Measurements from ENCODE around the gene MRE11.

Gene MRE11

DNA sequence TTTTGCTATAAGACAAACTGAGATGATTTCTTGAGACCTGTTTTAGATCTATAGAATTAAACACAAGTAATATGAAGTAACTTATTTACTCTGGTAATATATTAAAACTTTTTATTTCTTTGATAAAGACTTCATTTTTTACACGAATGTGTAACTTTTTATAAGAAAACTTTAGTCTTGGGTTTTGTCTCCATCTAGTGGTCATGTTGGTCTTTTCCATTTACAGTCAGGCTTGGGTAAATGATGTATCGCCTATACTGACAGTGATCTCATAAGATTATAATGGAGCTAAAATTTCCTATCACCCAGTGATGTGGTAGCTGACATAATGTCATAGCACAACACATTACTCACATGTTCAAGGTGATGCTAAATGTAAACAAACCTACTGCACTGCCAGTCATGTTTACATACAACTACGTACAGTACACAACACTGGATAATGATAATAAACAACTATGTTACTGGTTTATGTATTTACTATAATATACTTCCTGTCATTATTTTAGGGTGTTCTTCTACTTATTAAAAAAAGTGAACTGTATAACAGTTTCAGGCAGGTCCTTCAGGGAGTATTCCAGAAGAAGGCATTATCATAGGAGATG is 11.1 kb upstream of the MRE11 start:
- peak; percentile 13 for DNase-seq

DNA sequence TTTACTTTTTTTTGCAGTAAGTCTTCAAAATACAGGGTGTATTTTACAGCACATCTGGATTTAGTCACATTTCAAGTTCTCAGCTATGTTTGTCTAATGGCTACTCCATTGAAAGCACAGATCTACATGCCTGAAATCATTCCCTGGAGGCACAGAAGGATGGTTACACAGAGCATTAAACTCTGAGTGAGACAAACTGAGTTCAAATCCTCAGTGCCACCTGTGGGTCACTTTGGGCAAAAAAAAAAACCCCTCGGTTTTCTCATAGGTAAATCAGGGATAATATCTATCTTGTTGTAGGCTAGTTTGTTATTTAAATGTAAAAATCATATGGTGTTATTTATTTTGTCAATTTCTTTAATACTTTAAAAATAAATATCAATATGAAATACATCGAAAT is 7.9 kb upstream of the MRE11 start:
- no peak for DNase-seq

DNA sequence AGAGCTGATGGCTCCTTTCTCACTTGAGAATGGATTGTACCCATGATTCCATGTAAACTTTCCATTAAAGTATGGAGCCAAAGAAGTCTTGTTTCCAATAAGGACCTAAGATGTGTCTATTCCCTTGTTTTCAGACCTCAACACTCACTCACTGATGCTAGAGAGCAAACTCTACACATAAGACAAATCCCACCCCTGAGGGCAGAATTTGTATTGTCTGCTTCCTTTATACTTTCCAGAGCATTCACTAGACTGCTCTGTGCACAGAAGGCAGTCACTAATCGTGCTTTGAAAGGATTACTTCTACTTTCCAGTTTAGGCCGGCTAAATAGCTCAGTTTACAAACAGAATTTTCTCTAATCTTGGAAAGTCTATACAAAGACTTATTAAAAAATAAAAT is 6.5 kb upstream of the MRE11 start:
- no peak for DNase-seq

DNA sequence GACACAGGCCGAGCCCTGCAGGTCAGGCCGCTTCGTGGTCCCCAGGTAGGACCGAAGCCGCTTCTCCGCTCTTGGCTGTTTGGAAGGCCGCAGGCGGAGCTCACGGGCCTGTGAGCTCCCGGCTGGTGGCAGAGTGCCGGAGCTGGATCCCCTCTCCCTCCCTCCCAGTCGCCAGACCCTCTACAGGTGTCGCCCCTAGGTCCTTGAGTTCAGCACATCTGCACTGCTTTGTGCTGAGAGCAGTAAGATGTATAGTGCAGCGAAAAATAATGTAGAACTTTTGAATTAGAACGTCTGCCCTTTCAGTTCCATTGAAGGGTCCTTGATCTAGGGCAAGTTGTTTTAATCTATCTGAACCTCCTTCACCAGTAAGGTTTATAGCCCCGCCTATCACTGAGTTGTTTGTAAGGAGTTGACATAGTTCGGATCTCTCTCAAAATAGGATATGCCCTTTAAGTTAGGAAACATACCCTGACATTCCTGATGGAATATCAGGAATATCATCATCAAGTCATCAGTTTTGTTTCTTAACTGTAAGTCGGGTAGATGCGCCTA is 559 bp upstream of the MRE11 start:
- no peak for DNase-seq

DNA sequence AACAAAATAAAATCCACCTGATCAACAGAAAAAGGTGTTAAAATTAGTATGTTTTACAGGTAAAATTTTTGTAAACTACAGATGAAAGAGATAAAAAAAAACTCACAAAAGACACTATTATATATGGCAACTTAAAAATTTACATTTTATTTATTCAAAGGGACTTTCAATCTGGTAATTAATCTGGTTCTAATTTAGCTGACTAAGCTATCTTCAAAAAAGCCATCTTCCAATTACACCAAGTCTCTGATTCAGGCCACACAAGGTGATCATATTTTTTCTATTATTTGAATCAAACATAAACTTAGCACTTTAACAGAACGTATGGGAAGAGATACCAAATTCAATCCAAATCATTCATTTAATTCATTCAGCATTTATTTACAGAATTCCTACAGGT is 7.6 kb downstream of the MRE11 start:
- DNase-seq: no peak

DNA sequence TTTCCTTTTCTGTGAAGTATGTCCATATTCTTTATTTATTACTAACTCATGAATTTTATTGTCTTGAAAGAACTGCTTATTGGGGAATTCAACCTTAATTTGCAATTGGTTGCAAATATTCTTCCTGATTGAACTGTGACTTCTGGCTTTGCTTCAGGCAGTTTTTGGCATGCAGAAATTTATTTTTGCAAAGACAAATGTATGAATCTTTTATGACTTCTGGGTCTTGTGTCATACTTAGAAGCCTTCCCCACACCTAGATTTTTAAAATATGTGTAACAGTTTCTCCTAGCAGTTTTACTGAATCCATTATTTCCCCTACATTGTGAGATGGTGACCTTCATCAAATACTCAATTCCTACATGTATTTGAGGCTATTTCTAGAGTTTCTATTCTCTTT is 12.3 kb downstream of the MRE11 start:
- no peak for DNase-seq

DNA sequence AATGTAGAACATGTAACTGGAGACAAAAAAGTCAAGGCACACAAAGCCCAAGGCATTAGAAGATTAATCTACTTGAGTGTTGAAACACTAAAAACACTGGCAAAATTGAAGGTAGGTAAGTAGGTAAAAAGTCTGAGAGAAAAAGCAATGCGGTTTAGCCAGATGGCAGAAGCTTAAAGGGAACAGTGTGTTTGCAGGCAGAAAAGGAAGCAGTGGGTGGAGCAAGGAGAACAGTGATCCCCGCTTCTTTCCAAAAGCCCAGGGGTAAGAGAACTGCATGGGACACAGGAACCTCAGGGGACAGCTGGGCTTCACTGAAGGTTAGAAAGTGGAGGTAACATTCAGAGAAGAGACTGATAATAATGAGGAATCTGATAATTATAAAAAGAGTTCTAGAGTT is 16.0 kb downstream of the MRE11 start:
- DNase-seq: no peak

DNA sequence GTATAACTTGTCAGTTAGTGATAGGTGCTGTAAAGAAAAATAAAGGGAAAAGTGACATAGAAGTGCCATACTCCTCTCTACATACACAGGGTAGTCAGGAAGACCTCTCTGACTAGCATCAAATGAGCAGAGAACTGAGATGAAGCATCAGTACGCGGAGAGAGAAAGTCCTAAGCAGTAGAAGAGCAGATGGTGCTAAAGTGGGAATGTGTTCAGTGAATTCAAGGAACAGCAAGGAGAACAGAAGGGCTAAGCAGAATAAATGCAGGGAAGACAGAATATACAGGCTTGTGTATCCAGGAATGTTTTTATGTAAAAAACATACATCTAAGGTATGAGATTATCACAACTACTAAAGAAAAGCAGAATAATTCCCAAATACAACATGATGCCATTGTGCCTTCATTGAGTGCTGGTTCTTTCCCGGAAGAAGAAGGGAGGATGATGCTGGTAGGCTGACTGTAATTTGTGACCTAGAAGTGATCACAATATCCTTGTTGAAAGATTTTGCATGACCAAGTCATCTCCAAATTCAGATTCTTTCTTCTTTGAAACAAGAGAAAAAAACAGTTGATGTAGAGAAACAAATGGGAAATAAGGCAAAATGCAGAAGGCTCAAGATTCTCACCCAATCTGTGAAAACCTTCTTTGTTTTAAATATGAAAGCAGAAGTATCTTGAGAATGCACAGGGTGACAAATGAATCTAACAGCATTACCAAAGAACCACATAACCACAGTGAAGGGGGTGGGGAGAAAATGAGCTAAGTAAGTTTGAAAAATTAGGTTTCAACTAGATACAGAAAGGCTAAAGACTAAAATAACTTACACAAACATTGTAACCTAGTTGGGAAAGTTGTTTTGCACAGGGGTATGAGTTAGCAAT is 20.5 kb downstream of the MRE11 start:
- no peak for DNase-seq

DNA sequence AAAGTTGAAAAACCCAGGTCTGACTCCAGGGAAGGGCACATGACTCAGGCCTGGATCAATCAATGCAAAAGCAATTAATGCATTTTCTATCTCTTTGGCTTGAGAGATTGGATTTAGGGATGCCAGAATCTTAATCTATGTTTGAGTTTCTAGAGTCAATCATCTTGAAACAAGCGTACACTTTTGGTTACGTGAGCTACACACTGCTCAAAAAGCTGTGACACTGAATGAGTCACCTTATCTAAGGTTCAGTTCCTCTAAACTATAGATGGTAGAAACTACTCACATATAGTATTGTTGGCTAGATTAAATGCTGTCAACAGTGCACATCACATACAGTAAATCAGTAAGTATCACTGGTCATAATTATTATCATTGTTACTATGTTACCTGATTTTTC is 24.2 kb downstream of the MRE11 start:
- no peak for DNase-seq

DNA sequence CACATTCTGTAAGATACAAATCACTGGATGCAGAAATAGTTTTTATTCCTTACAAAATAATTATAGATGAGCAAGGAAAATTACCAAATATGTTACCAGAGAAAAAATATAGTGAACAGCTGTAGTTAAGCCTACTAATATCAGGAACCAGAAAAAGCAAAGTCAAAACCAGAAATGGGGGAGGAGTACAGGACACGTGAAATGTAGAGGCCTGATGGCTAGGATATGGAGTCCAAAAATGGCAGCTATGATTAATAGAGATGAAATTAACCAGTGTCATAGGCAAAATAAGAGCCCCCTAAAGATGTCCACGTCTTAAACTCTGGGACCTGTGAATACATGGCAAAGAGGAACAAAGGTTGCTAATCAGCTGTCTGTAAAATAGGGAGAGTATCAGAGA is 34.1 kb downstream of the MRE11 start:
- DNase-seq: no peak

DNA sequence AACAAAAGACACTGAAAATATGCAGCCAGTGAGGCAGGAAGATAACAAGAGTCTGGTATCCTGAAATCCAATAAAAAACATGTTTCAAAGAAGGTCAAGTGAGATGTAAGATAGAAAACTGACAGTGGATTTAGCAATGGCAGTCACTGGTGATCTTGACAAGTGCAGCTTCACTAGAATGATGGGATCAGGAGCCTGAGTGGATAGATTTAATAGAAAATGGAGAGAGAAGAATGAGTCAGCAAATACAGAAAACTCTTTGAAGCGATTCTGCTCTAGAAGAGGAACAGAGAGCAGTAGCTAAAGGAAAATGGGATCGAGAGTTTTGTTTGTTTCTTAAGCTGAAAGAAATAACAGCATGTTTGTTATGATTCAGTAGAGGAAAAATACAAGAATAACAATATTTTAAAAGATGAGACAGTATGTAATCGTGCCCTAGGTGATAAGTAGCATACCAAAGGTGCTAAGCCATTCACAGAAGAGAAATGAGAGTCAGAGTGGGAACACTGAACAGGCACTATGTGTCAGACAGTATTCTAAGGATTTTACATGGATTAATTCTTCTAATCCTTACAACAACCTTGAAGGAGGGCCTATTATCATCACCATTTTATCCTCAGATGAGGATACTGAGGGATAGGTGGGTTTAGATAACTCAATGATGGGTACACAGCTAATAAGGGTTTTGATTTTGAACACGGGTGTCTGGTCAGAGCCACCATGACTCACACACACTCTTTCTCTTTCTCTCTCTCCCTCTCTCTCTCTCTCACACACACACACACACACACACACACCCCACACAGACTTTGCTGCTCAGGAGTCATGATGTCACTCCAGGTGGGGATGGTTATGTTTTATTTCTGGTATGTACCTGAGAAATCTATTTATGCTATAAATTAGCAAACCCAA is 36.3 kb downstream of the MRE11 start:
- DNase-seq: no peak

DNA sequence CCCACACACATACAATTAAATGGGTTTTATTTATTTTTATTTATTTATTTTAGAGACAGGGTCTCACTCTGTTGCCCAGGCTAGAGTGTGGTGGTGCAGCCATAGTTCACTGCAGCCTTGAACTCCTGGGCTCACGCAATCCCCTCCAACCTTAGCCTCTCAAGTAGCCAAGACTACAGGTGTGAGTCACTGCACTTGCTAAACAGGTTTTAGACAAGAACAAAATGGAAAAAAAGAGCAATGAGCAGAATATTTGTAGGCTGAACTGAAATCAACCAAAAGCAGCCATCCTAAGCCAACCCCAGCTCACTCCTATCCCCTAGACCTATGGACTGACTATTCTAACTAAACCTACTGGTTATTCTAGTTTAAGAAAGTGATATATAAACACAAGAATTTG is 37.8 kb downstream of the MRE11 start:
- DNase-seq: no peak

DNA sequence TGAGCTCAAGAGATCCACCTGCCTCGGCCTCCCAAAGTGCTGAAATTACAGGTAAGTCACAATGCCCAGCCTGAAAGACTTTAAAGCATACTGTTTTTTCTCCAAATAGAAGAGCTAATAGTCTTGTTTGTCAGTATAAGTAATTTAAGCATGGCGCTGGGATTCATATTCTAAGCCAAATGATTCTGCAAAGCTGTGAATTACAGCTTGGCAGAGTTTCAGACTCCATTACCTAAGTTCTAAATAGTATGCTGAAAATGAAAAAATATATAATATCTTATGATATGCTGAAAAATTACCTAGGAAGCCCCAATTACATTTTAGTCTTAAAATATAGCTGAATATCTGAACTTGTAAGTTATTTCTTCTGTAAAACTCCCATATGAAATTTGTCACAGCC is 39.3 kb downstream of the MRE11 start:
- no peak for DNase-seq

DNA sequence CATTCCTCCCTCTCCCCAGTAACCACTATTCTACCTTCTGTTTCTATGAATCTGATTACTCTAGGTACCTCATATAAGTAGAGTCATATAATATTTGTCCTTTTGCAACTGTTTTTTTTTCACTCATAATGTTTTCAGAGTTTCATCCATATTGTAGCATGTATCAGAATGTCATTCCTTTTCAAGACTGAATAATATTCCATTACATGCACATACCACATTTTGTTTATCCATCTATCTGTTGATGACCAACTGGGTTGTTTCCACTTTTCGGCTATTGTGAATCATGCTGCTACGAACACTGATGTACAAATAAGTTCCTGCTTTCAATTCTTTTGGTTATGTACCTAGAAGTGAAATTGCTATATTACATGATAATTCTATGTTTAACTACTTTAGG is 40.7 kb downstream of the MRE11 start:
- no peak for DNase-seq

DNA sequence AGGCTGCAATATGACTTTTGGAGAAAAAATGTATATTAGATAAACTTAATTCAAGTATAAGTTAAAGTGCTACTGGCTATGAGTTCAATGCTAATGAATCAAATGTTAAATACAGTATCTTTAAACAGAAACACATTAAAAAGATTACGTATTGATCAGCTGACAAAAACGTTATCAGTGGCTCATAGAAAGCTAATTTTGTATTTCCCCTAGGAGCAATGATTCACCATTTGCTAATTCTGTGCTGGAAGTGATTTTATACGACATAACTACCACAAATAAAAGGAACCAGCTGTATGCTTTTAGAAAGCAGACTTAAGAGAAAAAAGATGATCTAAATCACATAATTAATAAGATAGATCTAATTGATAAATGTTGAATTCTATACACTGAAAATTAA is 43.6 kb downstream of the MRE11 start:
- no peak for DNase-seq

DNA sequence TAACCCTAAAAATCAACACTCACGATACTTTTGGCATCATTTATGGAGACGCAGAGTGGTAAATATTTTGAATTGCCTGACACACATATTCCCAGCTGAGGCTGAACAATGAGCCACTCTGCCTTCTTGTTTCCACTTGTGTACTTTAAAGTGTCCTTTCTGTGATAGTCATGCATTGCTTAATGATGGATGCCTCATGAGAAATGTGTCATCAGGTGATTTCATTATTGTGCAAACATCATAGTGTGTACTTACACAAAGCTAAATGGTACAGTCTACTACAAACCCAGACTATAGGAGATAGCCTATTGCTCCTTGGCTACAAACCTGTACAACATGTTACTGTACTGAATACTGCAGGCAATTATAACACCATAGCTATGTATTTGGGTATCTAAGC is 44.2 kb downstream of the MRE11 start:
- no peak for DNase-seq

DNA sequence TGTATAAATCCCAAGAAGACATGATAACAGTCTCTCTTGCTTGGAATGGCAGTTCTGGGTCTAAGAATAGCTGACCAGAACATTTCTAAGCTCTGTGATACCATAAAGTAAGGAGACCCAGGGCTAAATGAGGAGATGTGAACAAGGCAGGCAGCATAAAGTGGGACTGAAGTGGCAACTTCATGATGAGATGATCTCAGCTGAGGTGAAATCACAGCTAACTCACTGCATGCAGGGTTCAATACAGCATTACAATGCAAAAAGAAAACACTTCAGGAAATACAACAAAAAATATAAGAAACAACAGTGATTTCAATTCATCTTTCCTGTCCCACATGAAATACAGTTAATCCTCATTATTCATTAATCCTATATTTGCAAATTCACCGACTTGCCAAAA is 44.6 kb downstream of the MRE11 start:
- no peak for DNase-seq

DNA sequence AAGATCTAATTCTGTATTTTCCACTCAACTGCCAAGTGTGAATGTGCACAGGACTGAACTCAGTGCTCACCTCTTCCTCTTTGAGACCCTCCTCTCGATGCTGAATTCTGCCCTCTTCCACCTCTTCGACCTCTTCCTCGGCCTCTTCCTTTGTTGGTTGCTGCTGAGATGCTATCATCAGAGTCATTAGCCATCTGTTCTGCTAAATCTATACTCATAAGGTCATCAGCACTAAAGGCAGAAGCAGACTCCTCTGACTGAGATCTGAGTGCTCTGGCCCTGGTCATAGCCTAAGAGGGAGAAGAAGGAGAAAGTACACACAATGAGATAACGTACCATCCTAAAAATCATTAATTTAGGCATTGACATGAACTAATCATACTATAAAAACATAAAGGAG is 46.5 kb downstream of the MRE11 start:
- no peak for DNase-seq

DNA sequence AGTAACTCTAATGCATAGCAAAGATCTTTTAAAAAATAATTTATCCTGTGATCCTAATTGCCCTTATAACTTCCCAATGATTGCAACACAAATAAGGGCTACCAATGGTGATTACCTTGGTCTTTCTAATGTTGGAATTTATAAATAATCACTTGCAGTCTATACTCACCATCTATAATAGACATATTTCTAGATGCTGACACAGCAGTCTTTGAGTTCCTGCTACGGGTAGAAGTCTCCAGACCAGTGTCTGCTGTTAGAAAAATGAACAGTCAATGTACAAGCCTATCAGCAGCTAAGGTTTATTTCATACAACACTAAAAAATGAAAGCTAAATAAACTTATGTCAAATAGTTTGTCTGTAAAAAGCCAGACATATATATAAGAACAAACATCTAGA is 48.0 kb downstream of the MRE11 start:
- no peak for DNase-seq

DNA sequence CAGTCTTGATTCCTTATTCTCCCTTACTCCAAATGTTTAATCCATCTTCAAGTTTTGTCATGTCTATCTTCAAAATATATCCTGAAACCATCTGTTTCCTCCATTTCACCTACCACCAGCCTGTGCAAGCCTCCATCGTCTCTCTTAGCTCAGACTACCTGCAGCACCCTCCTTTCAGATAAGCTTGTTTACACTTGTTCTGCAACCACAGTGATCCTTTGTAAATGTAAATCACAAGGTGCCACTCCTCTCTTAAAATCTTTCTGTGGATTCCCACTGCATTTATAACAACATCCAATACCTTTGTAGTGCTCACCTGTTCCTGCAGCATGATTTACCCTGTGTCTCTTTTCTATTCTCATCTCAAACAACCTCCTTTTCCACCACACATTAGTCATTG is 60.6 kb downstream of the MRE11 start:
- DNase-seq: no peak

DNA sequence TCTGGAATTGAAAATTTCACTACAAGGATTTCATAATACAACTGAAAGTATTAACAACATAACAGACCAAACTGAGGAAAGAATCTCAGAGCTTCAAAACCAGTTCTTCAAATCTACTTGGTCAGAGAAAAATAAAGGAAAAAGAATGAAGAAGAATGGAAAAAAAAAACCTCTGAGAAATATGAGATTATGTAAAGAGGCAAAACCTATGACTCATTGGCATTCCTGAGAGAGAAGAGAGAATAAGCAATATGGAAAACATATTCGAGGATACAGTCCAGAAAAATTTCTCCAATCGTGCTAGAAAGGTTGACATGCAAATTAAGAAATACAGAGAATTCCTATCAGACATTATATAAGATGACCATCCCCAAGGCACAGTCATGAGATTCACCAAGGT is 69.0 kb downstream of the MRE11 start:
- DNase-seq: no peak

DNA sequence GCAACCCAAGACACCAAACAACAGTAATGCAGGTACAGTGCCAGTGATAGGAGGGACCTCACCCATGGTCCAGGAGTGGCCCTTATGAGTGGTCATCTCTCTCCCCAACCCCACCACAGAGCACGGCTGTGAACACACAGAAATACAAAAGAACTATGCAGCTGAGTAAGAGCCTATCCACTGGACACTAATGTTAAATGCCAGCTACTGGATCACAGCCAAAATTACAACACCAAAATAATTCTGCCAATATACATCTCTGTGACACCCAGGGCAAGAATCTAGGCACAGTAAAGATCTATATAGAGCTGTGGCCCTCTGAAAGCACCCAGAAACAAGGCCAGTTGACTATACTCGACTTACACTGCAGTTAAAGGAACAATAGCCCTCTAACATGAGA is 69.6 kb downstream of the MRE11 start:
- DNase-seq: no peak

DNA sequence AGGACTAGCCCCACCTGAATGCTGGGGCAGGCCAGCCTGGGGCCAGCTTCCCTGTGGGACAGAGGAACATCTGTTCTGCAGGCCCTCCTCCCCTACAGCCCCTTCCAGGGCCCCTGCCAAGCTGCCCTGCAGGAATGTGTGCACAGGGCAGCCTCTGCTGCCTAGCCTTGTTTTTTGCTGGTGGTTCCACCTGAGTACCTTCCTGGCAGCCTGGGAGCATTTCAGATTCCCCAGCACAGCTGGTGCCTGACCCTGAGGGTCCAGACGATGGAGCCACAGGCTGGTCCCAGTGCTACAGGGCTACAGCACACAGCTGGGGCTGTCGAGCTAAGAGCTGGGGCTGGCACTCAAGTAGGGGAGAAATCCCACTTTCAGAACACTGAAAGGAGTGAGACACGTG is 70.1 kb downstream of the MRE11 start:
- DNase-seq: no peak
